ENCODE measurements around the gene UBE2M.

Gene UBE2M

GRCh38 chr19:58538257-58539168, 19.9 kb downstream of the UBE2M start:
- DNase-seq: no peak

- DNase-seq: no peak
These were observed 21.3 kb downstream of the UBE2M start for GRCh38 chr19:58536852-58537798.

- DNase-seq: no peak
These were observed 22.6 kb downstream of the UBE2M start for GRCh38 chr19:58535857-58536256.

- DNase-seq: no peak
These were observed 27.2 kb downstream of the UBE2M start for GRCh38 chr19:58531034-58531840.

GRCh38 chr19:58529405-58529804, 29.0 kb downstream of the UBE2M start:
- no peak for DNase-seq

GRCh38 chr19:58522709-58523108, 35.7 kb downstream of the UBE2M start:
- DNase-seq: no peak

- no peak for DNase-seq
These were observed 36.8 kb downstream of the UBE2M start for GRCh38 chr19:58521651-58522050.

GRCh38 chr19:58520257-58520599, 38.2 kb downstream of the UBE2M start:
- DNase-seq: peak in 1 of 2 experiments; percentile 74

- DNase-seq: peak; percentile 93 to 98
These were observed 38.8 kb downstream of the UBE2M start, which contains the start of gene ZBTB45 for GRCh38 chr19:58519355-58520256. Gene ZBTB45 (minus strand): TSS chr19:58519810. CDS start chr19:58517673, 2,137 bp downstream.

- peak; percentile 46 to 68 for DNase-seq
These were observed 39.4 kb downstream of the UBE2M start for GRCh38 chr19:58519087-58519354.

- no peak for DNase-seq
These were observed 39.9 kb downstream of the UBE2M start for GRCh38 chr19:58518256-58519086.

- no peak for DNase-seq
These were observed 41.2 kb downstream of the UBE2M start for GRCh38 chr19:58516964-58517833.

- DNase-seq: no peak
These were observed 42.1 kb downstream of the UBE2M start for GRCh38 chr19:58516246-58516836.

GRCh38 chr19:58515259-58515658, 43.2 kb downstream of the UBE2M start:
- no peak for DNase-seq

GRCh38 chr19:58514564-58515022, 43.8 kb downstream of the UBE2M start:
- DNase-seq: no peak

- DNase-seq: peak; percentile 66 to 93
These were observed 44.5 kb downstream of the UBE2M start for GRCh38 chr19:58513694-58514563.

- no peak for DNase-seq
These were observed 45.2 kb downstream of the UBE2M start for GRCh38 chr19:58513213-58513693.

Data from NCI-H446 (cell line).